HG03457 (cell line): ENCODE results near the gene GTPBP8.

ENCODE experiments used
- ATAC-seq: cut with Tn5 transposase; IDR thresholded peaks from one replicate; pipeline ENCODE4 v1.9.1; 2021; ENCODE audit warnings: moderate number of reproducible peaks; ENCODE audit not compliant: unreplicated experiment

The GTPBP8 gene

GRCh38 chr3:112990672-112991602 is at the start of gene GTPBP8:
GTPBP8 (plus strand) TSS chr3:112990984; CDS start chr3:112991000, 16 bp downstream.
- peak; percentile 93 for ATAC-seq

- ATAC-seq: no peak
These were observed 42.4 kb upstream of the GTPBP8 start for GRCh38 chr3:112948346-112948838.

- no peak for ATAC-seq
These were observed 34.4 kb upstream of the GTPBP8 start for GRCh38 chr3:112956351-112956750.

- no peak for ATAC-seq
These were observed 31.8 kb upstream of the GTPBP8 start for GRCh38 chr3:112958811-112959560.

GRCh38 chr3:112963683-112964082 is 27.1 kb upstream of the GTPBP8 start:
- ATAC-seq: no peak

GRCh38 chr3:112965656-112966055 is 25.1 kb upstream of the GTPBP8 start:
- ATAC-seq: no peak

GRCh38 chr3:112966633-112967032 is 24.2 kb upstream of the GTPBP8 start:
- no peak for ATAC-seq

GRCh38 chr3:112967425-112967824 is 23.4 kb upstream of the GTPBP8 start:
- no peak for ATAC-seq

GRCh38 chr3:112967828-112968227 is 23.0 kb upstream of the GTPBP8 start:
- ATAC-seq: no peak

GRCh38 chr3:112972158-112972557 is 18.6 kb upstream of the GTPBP8 start:
- no peak for ATAC-seq

- ATAC-seq: peak; percentile 73
These were observed 17.2 kb upstream of the GTPBP8 start for GRCh38 chr3:112973325-112974177.

GRCh38 chr3:112974178-112974517 is 16.6 kb upstream of the GTPBP8 start:
- ATAC-seq: peak; percentile 17

GRCh38 chr3:112974894-112975293 is 15.9 kb upstream of the GTPBP8 start, which contains the start of gene CD200R1:
CD200R1 (minus strand) TSS chr3:112975103; CDS start chr3:112974857, 246 bp downstream.
- no peak for ATAC-seq

- ATAC-seq: no peak
These were observed 14.8 kb upstream of the GTPBP8 start for GRCh38 chr3:112976001-112976400.

- no peak for ATAC-seq
These were observed 13.8 kb upstream of the GTPBP8 start for GRCh38 chr3:112976953-112977352.

GRCh38 chr3:112979244-112979832 is 11.4 kb upstream of the GTPBP8 start:
- no peak for ATAC-seq

GRCh38 chr3:112980080-112980479 is 10.7 kb upstream of the GTPBP8 start:
- no peak for ATAC-seq

GRCh38 chr3:112982710-112983109 is 8.1 kb upstream of the GTPBP8 start:
- no peak for ATAC-seq

- ATAC-seq: no peak
These were observed 6.3 kb upstream of the GTPBP8 start for GRCh38 chr3:112984485-112984884.

GRCh38 chr3:112987710-112988334 is 3.0 kb upstream of the GTPBP8 start:
- no peak for ATAC-seq
